Stimulated activated CD8-positive, alpha-beta memory T cell treated with anti-CD3 and anti-CD28 coated beads, Interleukin-15, amount 100 ng/mL, for 48 hours (primary cell): ENCODE data around the gene BRINP2.

Experiments
- DNase-seq, 2 donors: peaks; one replicate each; pipeline ENCODE4 v3.0.0-alpha.2; 2020; ENCODE audit warnings: low read depth in 2 of 2

BRINP2 gene

DNA sequence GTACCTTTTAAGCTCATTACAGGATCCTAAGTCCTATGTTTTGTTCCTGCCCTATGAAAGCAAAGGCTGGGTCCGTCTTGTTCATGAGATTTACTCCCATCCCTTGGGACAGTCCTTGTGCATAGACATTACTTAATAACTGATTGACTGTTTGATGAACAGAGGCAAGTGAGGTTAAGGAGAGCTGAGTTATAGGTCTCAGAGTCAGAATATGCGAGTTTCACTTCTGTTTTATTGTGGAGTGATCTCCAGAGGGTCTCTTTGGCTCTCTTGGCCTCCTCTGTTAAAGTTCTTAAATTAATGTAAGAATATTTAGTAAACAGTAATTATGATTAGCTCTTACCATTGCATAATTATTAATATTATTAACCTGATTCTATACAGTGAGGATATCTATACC is 52.6 kb downstream of the BRINP2 start:
- DNase-seq, result no peak

DNA sequence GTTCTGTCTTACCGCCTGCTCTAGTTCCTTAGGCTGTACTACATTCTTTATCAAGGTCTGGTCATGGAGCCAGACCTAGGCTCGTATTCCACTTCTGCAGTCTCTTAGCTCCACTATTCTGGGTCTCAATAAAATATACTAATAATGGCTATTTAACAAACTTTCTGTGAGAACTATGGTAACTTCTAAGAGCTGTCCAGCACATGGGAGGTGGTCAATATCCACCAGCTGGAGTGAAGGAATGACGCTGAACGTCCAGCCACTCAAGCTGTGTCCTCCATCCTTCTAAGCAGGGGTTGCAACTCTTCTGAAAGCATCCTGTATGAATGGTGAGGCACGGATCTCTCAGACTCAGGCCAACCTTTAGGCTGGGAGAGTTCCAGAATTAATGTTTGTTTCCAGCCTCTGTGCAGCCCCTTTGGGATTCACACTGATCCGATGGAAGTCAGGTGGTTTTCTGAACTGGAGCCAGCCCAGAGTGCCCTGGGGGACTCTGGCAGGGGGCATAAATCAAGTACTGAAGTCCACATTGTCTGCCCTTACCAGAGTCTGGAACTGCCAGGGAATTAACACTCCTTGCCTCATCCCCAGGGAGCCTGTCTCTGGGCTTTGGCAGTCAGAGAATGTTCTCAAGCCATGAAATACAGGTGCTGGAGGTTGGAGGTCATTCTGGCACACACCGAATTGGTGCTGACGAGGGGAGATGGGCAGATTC is 57.4 kb downstream of the BRINP2 start:
- DNase-seq, result no peak

DNA sequence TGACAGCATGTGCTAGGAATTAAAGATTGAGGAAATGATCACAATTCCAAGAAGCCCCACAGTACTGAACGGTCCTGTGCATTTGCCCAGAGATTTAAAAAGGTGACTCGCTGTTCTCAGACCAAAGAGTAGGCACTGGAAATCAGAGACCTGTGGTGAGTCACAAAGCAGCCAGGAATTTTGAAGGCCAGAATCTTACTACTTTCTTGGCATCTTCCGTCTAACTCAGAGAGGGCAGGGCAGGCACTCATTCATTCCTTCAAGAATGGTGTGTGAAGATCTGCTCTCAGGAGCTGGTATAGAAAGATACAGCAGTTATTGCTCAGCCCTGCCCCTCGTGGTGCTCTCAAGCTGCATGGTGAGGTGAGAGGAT is 57.9 kb downstream of the BRINP2 start:
- no peak for DNase-seq

DNA sequence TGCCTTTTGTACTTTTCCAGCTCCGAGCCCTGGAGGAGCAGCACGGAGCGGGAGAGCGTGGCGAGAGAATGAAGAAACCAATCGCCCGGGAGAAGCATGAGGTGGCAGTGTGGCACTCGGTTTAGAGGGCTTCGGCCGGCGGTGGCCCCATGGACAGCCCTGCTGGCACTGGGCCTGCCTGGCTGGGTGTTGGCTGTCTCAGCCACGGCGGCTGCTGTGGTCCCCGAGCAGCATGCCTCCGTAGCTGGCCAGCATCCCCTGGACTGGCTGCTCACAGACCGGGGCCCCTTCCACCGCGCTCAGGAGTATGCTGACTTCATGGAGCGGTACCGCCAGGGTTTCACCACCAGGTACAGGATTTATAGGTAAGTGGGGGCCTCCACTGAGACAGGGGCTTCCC is 59.0 kb downstream of the BRINP2 start:
- DNase-seq, result no peak

DNA sequence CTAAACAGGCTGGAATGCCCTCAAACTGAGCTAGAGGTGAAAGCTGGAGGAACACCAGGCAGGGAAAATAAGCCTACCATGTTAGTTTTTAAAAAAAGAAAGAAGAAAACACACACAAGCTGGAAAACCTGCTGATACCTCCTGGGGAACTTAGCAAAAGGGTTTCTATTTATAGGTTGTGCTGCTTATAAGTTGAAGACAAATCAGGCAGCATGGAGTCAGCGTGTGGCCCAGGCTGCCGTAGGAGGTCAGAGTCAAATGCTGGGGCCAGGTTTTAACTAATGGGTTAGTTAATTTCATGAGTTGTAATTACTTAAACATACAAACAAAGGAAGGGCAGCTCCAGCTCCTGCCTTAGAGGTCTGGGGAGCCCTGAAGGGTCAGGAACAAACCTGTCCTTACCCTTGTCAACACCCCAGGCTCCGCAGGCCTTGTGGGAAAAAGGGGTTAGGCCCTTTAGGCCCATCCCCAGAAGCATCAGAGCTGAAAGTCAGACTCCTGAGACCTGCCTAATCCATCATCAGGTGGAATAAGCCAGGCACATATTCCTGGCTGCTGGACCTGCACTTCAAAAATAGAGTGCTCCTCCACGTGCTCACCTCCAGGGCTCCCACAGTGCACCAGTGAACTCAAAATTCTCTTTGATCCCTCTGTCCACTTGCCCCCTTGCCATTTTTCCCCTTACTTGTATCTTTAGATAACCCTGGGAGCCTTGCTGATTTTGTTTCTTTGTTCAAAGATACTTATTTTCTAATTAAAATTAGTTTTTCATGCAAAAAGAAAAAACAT is 59.7 kb downstream of the BRINP2 start:
- no peak for DNase-seq

DNA sequence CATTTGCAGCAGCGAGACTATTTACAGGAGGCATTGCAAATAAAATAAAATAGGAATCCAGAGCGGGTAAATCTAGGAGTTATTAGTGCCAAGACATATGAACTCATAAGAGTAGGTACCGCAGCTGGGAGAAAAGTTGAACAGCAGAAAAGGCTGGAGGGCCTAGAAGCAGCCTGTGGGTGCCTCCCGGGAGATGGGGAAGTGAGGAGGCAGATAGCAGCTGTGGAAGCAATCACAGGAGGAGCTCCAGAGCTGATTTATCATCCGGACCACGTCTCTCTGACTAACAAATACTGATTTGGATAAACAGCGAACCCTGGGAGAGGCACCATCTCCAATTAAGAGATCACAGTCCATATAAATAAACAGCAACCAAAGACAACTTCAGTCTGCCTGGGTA is 64.6 kb downstream of the BRINP2 start:
- DNase-seq, result no peak

DNA sequence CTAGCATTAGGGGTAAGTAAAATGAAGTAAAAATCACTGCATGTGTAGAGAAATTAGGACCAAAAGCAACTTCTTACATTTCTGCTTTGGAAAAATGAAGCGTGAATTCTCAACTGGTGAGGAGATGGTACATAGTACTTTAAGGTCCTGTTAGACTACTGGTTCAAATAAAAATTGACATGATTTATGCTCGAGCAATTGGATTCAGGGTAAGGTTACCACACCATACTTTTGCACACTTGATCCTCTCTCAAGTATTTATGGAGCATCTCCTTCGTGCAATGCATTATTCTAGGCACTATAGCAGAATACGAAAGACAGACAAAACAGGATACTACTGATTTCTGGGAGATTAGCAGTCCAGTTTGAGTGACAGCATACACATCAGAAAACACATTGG is 66.2 kb downstream of the BRINP2 start:
- no peak for DNase-seq

DNA sequence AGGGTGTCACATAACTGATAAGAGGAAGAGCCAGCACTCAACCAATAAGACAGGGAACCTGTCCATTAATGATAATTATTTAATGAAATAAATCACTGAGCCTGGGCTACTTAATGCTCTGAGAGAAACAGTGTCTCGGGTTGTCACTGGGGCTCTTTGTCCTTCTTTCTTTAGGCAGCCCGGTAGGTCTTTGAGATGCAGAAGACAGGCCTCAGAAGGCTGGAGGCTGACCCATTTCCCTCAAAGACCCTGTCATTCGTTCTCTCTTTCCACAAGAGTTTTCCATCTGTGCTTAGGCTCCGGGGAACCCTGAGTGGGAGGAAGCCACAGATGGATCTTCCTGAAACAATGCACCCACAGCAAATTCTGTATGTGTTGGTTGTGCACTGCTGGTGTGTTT is 68.2 kb downstream of the BRINP2 start:
- DNase-seq, result no peak

DNA sequence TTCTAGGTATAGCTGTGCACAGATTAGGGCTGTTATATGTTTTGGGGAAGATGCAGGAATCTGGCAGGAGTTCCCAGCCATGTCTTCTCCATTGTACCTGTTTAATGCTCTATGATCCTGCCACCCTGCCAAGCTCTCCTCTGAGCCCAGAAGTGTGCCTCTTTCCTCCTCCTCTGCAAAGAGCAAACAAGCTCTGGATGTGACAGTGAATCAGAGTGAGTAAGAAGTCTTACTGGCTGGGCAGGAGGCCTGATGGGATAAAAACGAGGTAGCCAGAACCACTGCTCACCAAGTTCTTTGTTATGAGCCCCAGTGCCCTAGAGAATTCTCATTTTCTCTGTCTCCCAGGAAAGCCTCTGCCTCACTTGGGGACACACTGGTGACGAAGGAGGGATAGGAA is 69.0 kb downstream of the BRINP2 start:
- no peak for DNase-seq

DNA sequence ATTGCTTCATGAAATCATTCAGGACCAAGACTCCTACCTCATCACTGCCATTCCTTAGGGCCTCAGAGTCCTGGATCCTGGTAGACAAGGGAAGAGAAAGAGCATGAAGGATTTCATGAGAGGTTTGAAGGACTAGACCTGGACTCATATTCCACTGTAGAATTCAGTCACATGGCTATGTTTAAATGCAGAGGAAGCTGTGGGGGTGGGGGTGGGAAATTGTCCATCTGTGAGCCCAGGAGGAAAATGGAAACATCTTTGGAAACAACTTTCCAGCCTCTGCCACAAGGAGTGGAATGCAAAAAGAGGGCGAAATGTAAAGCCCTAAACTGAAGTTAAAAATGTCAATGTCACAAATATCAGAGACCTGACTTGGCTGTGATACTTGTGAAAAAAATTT is 73.0 kb downstream of the BRINP2 start:
- DNase-seq, result no peak

DNA sequence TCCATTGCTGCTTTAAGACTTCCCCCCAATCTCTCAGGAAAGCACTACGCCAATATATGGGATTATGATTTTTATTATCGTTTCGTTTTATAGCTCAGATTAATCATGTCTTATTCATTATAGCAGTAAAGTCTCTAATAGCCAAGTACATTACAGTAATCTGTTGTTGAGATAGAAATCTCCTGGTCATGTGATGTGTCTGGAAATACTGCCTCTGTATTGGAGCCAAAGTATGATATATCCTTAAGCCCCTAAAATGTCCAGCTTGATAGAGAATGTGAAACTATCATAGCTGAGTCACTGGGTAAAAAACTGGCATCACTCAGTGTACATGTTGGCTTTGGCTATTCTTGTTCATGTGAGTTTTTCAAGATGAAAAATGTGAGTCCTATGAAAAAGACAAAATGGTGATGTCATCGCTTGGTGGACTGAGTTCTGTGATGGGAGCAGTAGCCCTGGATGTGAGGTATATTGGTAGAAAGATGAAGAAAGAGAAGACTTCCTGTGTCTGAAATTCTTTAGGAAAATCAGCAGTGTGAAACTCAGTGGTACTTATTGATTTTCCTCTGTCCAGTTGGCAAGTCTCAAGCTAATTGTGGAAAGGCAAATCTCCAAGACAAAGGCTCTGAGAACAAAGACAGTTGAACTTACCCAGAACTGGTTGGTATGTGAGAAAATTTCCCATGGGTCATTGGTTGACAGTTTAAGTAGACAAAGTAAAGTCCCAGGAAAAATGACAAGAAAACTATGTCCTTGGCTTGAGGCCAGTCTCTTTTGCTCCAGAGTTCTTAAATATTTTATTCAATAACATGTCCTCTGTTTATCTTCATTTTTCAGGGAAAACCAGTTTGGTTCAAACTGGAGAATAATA is 76.2 kb downstream of the BRINP2 start:
- no peak for DNase-seq

DNA sequence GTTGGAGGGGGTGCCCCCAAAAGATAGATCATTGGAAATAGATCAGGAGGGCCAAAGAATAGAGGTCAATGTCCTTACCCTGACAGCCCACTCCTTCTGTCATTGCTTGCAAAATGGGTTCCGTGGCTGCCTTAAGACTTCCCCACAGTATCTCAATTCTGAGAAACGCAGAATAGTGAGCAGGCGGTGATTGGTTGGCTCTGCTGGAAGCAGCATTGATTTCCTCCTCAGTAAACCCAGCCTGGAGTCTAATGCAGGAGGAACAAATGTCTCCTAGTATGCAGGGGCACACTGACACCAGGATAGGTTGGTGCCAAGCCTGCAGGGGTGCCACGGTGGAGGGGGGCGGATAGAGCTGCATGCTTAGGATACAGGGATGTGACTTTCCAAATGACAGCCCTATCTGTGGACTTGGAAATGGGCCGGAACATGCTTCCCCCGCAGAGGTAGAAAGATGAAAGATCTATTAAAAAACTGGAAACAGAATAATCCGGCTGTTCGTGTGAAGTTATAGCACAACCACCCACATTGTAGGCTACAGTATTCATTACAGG is 76.9 kb downstream of the BRINP2 start:
- no peak for DNase-seq

DNA sequence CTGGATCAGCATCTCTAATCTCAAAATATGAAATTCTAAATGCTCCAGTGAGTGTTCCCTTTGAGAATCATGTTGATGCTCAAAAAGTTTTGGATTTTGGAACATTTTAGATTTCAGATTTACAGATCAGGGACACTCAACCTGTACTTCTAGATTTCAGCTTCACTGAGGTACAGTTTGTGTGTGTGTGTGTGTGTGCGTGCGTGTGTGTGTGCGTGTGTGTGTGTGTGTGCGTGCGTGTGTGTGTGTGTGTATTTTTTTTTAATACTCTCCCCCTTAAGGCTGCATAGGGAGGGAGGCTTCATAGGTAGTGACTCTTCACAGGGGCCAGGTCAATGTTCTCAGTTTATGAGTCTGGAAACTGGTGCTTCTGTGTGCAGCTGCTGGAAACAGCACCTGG is 77.5 kb downstream of the BRINP2 start:
- no peak for DNase-seq

DNA sequence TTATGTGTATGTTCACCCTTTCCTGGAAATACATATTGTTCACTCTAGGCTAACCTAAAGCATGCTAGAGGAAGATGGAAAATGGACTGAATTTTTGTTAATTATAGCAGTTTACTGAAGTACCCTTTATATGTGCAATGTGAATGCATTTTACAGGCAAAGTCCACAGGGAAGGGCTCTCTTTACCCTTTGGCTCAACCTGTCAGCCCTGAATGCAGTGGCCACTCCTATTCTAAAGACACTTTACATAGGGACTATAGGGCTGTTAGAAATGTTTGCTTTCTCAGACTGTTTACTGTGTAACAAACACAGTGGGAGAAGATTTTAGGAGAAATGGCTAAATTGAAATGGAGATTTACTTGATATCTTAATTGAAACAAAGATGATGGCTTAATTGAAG is 78.5 kb downstream of the BRINP2 start:
- no peak for DNase-seq

DNA sequence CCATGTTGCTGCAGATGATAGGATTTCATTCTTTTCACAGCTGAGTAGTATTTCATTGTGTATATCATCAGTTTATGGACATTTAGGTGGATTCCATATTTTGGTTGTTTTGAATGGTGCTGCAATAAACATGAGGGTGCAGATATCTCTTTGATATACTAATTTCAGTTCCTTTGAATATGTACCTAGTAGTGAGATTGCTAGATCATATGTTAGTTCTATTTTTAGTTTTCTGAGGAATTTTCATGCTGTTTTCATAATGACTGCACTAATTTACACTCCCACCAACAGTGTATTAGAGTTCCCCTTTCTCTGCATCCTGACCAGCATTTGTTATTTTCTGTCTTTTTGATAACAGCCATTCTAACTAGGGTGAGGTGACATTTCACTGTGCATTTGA is 82.1 kb downstream of the BRINP2 start:
- no peak for DNase-seq

DNA sequence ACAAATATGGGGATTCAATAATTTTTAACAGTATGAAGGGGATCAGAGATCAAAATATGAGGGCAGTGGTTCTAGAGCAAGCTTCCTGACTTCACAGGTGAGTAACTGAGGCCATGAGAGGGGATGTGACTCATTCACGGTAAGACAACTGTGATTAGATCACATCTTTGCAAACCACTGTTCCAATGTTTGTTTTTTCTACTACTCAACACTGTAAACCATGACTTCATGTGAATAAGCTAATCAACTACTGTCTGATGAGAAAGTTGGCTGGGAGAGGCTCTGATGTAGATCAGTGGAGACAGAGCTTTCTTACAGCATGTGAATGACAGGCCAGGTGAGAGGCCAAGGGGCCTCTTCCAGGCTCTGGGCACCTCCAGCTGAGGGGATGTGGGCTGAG is 84.7 kb downstream of the BRINP2 start:
- no peak for DNase-seq

DNA sequence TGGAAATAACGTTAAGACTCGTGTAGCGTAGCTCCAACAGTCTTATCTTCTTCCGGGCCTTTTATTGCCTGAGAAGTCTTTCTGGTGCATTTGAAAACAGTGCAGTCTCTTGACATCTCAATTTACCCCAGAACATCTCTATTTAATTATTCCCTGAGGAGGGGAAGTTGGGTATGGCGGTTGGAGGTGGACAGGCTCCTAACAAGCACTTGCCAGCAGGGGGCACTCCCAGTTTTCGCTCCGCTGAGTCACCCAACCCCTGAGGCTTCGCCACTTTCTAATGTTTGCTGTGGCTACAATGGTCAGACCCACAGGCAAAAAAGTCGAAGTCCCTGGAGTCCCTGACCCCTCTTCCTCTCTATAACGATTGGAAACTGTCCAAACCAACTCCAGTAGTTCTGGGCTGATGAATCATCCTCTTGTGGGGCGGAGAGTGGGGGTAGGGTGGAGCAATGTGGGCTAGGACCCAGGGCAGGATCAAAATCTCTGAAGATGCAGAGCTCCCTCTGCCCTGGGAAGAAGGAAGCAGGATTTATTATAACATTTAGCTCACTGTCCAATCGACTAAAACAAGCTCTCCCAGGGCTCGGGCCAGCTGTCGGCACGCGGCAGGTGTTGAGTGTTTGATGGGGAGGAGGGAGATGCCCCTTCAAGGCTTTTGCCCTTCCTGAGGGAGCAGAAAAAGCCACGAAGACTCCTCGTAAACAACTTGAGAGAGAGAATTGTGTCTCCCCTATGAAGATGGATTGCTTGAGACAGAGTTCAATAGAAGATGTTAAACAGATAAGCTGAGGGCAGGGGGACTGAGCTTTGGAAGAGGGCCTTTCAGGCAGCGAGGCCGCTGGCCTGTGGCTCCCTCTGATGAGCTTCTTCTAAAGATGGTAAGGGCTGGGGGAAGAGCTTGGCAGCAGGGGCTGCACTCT is 85.7 kb downstream of the BRINP2 start:
- DNase-seq, result no peak

DNA sequence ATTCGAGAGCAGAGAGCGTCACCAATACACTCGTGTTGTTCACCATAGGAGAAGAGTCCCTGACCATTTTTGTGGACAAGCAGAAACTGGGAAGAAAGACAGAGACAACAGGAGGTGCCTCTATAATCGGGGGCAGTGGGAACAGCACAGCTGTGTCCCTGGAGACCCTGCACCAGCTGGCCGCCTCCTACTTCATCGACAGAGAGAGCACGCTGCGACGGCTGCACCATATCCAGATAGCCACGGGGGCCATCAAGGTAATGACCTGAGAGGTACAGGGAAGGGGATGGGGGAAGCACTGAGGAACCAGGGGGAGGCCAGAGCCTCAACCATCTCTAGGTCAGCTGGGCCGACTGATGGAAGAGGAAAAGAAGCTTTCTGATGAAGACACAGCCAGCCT is 86.4 kb downstream of the BRINP2 start:
- DNase-seq, result no peak

DNA sequence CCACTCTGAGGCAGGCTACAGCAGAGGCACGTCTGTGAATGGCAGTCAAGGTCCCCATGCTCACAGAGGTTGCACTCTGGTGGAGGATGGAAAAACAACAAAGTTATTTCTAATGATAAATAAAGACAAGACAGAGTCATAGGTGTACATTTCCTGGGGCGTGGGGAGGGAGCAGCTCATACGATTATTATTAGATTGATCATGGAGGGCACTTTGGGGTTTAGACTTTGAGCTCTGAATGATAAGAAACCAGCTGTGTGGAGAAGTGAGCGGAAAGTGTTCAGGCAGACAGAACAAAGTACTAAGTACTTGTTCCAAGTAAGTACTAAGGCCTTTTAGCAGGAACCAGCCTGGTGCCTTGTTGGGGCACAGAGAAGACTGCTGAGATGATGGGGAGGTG is 86.8 kb downstream of the BRINP2 start:
- DNase-seq, result no peak

DNA sequence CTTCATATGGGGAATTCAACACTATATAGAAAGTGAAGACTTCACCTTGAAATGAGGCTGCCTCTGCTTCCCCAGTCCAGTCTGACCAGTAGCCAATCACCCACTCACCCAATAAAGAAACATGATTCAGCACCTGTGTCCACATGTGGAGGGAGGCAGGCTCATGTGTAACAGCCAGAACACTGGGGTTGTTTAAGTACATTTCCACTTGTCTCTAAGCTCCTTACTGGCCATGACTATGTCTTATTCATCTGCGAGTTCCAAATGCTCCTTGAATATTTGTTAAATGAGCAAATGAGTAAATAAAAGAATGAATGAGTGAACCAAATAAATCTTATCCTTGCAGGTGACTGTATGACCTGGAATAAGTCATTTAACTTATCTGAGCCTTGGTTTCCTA is 100.1 kb downstream of the BRINP2 start:
- DNase-seq, result no peak

DNA sequence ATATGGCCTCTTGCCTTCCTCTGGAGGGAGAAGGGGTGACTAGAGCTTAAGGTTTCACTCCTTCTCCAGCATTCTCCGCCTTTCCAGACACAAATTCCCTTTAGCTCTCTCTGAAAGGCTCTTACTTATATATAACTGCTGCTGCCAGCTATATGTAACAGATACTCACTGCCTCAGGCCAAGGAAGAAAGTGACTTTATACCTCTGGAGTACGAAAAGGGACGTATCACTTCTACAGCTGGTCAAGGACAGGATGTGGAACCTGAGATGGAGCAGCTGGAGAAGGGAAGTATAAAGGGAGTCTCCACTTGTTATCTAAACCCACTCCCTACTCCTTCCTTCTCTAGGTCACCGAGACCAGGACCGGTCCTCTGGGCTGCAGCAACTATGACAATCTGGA is 102.4 kb downstream of the BRINP2 start:
- DNase-seq, result no peak
